GM12873 (cell line): Measurements from ENCODE around the gene DOCK8.

Experiments used
- CTCF ChIP-seq: IDR thresholded peaks from 2 replicates; pipeline ENCODE4 v1.5.1; 2012; ENCODE audit warnings: low read depth, mild to moderate bottlenecking, moderate library complexity, low read length, control low read depth; ENCODE audit not compliant: insufficient read depth; ENCODE audit errors: missing control alignments

Gene DOCK8

GRCh38 chr9:488448-488847 is 273.8 kb downstream of the DOCK8 start:
- TF ChIP-seq CTCF, result no peak

- TF ChIP-seq CTCF, result no peak
These were observed 274.8 kb downstream of the DOCK8 start for GRCh38 chr9:489198-490197.

- TF ChIP-seq CTCF, result no peak
These were observed 280.1 kb downstream of the DOCK8 start for GRCh38 chr9:494764-495163.

- TF ChIP-seq CTCF, result no peak
These were observed 281.1 kb downstream of the DOCK8 start for GRCh38 chr9:495739-496138.

GRCh38 chr9:503326-503725 is 288.7 kb downstream of the DOCK8 start:
- TF ChIP-seq CTCF, result no peak

- peak; percentile 43 for TF ChIP-seq CTCF
These were observed 289.5 kb downstream of the DOCK8 start, which contains the start of gene KANK1 for GRCh38 chr9:503881-504852. KANK1 (plus strand) TSS chr9:504695.
